SK-N-MC (cell line): ENCODE results near the gene SLC2A6.

Experiments used
- DNase-seq: peaks from one replicate; pipeline ENCODE4 v3.0.0-alpha.2; 2011; ENCODE audit warnings: low read depth, low spot score
- H3K27ac ChIP-seq: fragments of 200-600 bp; sonication (generic); 2 replicates; pipeline ENCODE4 v1.5.1; 2016; ENCODE audit warnings: mixed run types
- H3K36me3 ChIP-seq: fragments of 200-600 bp; sonication (generic); 2 replicates; pipeline ENCODE4 v1.6.1; 2017; ENCODE audit warnings: antibody characterized with exemption, low read length, mixed read lengths; ENCODE audit not compliant: insufficient read depth
- H3K4me3 ChIP-seq: fragments of 200-600 bp; sonication (generic); 2 replicates; pipeline ENCODE4 v1.5.1; 2016
- H3K9ac ChIP-seq: fragments of 200-600 bp; sonication (generic); 2 replicates; pipeline ENCODE4 v1.8.0; 2017; ENCODE audit warnings: mixed run types, mixed read lengths; ENCODE audit not compliant: insufficient read length
- H3K9me3 ChIP-seq: fragments of 200-600 bp; sonication (generic); 2 replicates; pipeline ENCODE4 v1.6.1; 2017; ENCODE audit warnings: low read depth, mild to moderate bottlenecking, antibody characterized with exemption, low read length, moderate library complexity, mixed read lengths
- EZH2 ChIP-seq: fragments of 200-600 bp; sonication (generic); IDR thresholded peaks from one replicate; pipeline ENCODE4 v1.6.1; 2017; ENCODE audit warnings: antibody characterized with exemption
- FOXP2 ChIP-seq: optimal IDR thresholded peaks from 2 replicates; pipeline ENCODE3; 2011; ENCODE audit warnings: mild to moderate bottlenecking, moderate library complexity; ENCODE audit not compliant: insufficient read depth; ENCODE audit errors: extremely low read length, control extremely low read depth
- POLR2AphosphoS5 ChIP-seq: IDR thresholded peaks from 2 replicates; pipeline ENCODE4 v1.6.1; 2012; ENCODE audit warnings: mild to moderate bottlenecking, low read depth, low read length, borderline replicate concordance

SLC2A6 gene

GRCh38 chr9:133463864-133464615 lies 14.9 kb downstream of the SLC2A6 start:
- H3K4me3 ChIP-seq: no peak overlapping the region
- H3K9ac ChIP-seq: no peak overlapping the region
- no peaks in the 10 kb centered on the region for H3K9me3 ChIP-seq
- DNase-seq: no peak
- H3K36me3 ChIP-seq: no peaks in the 10 kb centered on the region
- TF ChIP-seq POLR2AphosphoS5 (no peak), EZH2 (no peak), FOXP2 (no peak)
- H3K27ac ChIP-seq: no peak overlapping the region

DNA sequence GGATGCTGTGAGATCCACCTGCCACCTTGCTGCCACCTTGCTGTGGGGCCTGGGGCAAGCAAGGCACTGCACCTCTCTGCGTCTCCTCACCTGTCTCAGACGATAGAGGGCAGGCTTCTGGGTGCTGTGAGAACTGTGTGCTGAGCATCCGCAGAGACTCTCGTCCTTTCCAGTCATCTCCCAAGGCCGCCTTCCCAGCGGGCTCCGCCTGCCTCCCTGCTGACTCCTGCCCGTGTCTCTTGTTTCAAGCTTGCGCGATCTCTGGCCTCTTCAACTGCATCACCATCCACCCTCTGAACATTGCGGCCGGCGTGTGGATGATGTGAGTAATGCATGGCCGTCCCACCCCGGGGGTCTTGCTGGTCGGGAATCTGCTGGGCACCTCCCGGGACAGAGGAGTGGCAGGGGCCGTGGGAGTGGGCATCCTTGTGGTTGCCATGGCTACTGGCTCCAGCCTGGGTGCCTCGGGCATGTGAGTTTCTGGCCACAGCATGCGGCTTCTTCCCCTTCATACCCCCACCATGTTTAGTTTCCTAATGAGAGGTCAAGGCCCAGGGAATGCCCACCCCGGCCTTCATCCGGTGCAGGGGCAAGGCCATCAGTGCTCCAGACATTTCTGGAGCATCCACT lies 15.6 kb downstream of the SLC2A6 start:
- no peak overlapping the region for H3K4me3 ChIP-seq
- no peak for DNase-seq
- H3K36me3 ChIP-seq: no peaks in the 10 kb centered on the region
- no peak for TF ChIP-seq POLR2AphosphoS5
- TF ChIP-seq FOXP2: no peak
- no peak for TF ChIP-seq EZH2
- no peaks in the 10 kb centered on the region for H3K9me3 ChIP-seq
- no peak overlapping the region for H3K27ac ChIP-seq
- no peak overlapping the region for H3K9ac ChIP-seq

- H3K36me3 ChIP-seq: no peaks in the 10 kb centered on the region
- H3K4me3 ChIP-seq: no peak overlapping the region
- no peak for TF ChIP-seq EZH2
- TF ChIP-seq FOXP2: no peak
- no peak for TF ChIP-seq POLR2AphosphoS5
- DNase-seq: no peak
- H3K9ac ChIP-seq: no peak overlapping the region
- no peak overlapping the region for H3K27ac ChIP-seq
- H3K9me3 ChIP-seq: no peaks in the 10 kb centered on the region
These were observed 16.9 kb downstream of the SLC2A6 start for GRCh38 chr9:133461975-133462374.

DNA sequence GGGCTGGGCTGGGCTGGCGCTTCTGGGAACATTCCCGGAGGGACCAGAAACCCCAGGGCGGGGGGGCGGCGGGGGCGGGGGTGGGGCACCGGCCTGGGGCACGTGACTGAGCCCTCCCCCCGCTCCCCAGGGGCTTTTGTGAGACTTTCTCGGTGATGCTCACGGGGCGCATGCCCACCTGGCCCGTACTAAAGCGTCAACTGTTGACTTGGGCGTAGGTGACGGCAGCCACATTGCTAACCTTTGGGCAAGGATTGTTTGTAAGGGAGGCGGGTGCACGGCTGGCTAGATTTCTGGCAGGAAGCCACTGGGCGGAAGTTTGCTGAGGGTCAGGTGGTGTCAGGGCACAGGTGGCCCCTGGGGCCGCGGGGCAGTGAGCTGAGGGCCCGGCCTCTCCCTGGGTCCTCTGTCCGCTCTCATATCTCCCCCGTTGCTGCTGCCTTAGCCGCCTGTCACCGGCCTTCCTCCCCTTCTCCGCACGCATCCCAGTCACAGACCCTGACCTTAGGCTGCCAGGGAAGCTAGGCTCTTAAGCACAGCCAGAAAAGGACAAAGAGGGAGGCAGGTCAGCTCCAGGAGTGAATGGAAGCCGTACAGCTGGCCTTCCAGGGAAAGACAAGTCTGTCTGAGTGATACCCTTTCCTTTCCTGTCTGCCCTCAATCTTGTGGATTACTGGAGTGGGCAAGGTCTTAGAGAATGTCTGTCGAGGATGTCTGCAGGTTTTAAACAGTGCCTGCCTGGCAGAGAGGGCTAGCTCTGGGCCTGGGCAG lies 18.3 kb downstream of the SLC2A6 start:
- no peak for DNase-seq
- Histone ChIP-seq H3K36me3 (no peaks in the 10 kb centered on the region), H3K4me3 (peak overlapping the region; percentile 96), H3K9me3 (no peaks in the 10 kb centered on the region), H3K27ac (no peak overlapping the region), H3K9ac (no peak overlapping the region)
- no peak for TF ChIP-seq EZH2

GRCh38 chr9:133459476-133460404 lies 19.2 kb downstream of the SLC2A6 start, which contains the start of gene CACFD1:
Gene CACFD1, plus strand, starts transcription at chr9:133459978. Its CDS starts 89 bp downstream, at chr9:133460067.
- Histone ChIP-seq H3K9ac (peak within 1 kb of the TSS; percentile 82), H3K27ac (peak within 1 kb of the TSS; percentile 78), H3K4me3 (peak within 1 kb of the TSS; percentile 96), H3K36me3 (no peaks in the 10 kb centered on the region), H3K9me3 (no peaks in the 10 kb centered on the region)
- peak; percentile 78 for TF ChIP-seq POLR2AphosphoS5
- TF ChIP-seq FOXP2: peak; percentile 46
- no peak for TF ChIP-seq EZH2
- peak; percentile 47 for DNase-seq

- Histone ChIP-seq H3K27ac (no peak overlapping the region), H3K9ac (no peak overlapping the region), H3K9me3 (no peaks in the 10 kb centered on the region), H3K36me3 (no peaks in the 10 kb centered on the region), H3K4me3 (peak overlapping the region; percentile 96)
- DNase-seq: no peak
- TF ChIP-seq POLR2AphosphoS5 (no peak), EZH2 (no peak), FOXP2 (no peak)
These were observed 20.1 kb downstream of the SLC2A6 start for GRCh38 chr9:133458643-133459312.

GRCh38 chr9:133457748-133458147 lies 21.2 kb downstream of the SLC2A6 start:
- no peaks in the 10 kb centered on the region for H3K9me3 ChIP-seq
- no peak overlapping the region for H3K27ac ChIP-seq
- no peak overlapping the region for H3K9ac ChIP-seq
- no peak for TF ChIP-seq POLR2AphosphoS5
- no peak for TF ChIP-seq FOXP2
- TF ChIP-seq EZH2: no peak
- H3K4me3 ChIP-seq: no peak overlapping the region
- no peak for DNase-seq
- H3K36me3 ChIP-seq: no peaks in the 10 kb centered on the region
